H1 (cell line): ENCODE results near the gene FRMD4A. TPM values are rescaled to one million over a fixed set of nuclear protein-coding genes. Genes with fewer than 3 reads are reported as not detected.
"Not testable (repeated sequence)": the region's sequence is repeated elsewhere in the genome, so short reads cannot be mapped to it uniquely, and the experiment has no call there.

ENCODE experiments used
- CTCF ChIA-PET: fragments of 300-600 bp; sonication (Branson Sonifier 250); formaldehyde crosslinking; loops from one replicate; lab custom pipeline; 2021; ENCODE audit not compliant: partially characterized antibody; lab: Charles Lee
- POLR2A ChIA-PET: fragments of 300-600 bp; sonication (Branson Sonifier 250); formaldehyde crosslinking; loops from one replicate; lab custom pipeline; 2021; ENCODE audit warnings: inconsistent platforms; ENCODE audit not compliant: partially characterized antibody; lab: Charles Lee
- DNase-seq, 2 experiments: peaks; one replicate each; pipeline versions ENCODE4 v3.0.0 to v3.0.0-alpha.2; 2010 to 2022; ENCODE audit warnings: low spot score in 2 of 2, low read depth in 1 of 2, mixed read lengths in 1 of 2
- FAIRE-seq: peaks from 2 replicates; lab custom pipeline; 2011; peaks lifted over from hg19 to GRCh38; lab: Jason Lieb, UNC
- H2AFZ ChIP-seq: 2 replicates; pipeline ENCODE4 v1.8.1; 2012; ENCODE audit warnings: low read length, inconsistent platforms
- H2AK5ac ChIP-seq: 2 replicates; pipeline ENCODE4 v1.6.1; 2013; ENCODE audit warnings: low read depth, low read length
- H2BK120ac ChIP-seq: replicated peaks from 2 replicates; pipeline ENCODE3; 2013; ENCODE audit warnings: low read depth, low read length, inconsistent platforms
- H2BK12ac ChIP-seq: 2 replicates; pipeline ENCODE4 v1.6.1; 2013; ENCODE audit warnings: low read depth, low read length
- H2BK15ac ChIP-seq: 2 replicates; pipeline ENCODE4 v1.6.1; 2013; ENCODE audit warnings: low read length
- H2BK20ac ChIP-seq: 2 replicates; pipeline ENCODE4 v1.6.1; 2013; ENCODE audit warnings: low read length
- H2BK5ac ChIP-seq: 2 replicates; pipeline ENCODE4 v1.6.1; 2013; ENCODE audit warnings: low read depth, low read length
- H3K14ac ChIP-seq: 2 replicates; pipeline ENCODE4 v1.6.1; 2013; ENCODE audit warnings: inconsistent platforms; ENCODE audit not compliant: insufficient read length
- H3K18ac ChIP-seq: 2 replicates; pipeline ENCODE4 v1.6.1; 2013; ENCODE audit warnings: low read length; ENCODE audit errors: extremely low read depth
- H3K23ac ChIP-seq: 2 replicates; pipeline ENCODE4 v1.6.1; 2013; ENCODE audit warnings: inconsistent platforms; ENCODE audit not compliant: insufficient read length
- H3K23me2 ChIP-seq: 2 replicates; pipeline ENCODE4 v1.6.1; 2013; ENCODE audit warnings: low read depth, low read length
- H3K27ac ChIP-seq: 2 replicates; pipeline ENCODE4 v1.6.1; 2011; ENCODE audit warnings: low read depth, low read length, inconsistent platforms
- H3K27me3 ChIP-seq, 4 experiments: replicated peaks in 1 of 4; 1 replicate in 1 of 4; 2 replicates in 3 of 4; pipeline versions ENCODE4 v1.6.1 to v1.8.1; 2011 to 2013; ENCODE audit warnings: low read length in 3 of 4, mild to moderate bottlenecking in 3 of 4, inconsistent platforms in 2 of 4, mixed read lengths in 2 of 4, moderate library complexity in 1 of 4; ENCODE audit not compliant: control insufficient read depth in 3 of 4, insufficient read depth in 3 of 4; ENCODE audit errors: extremely low read depth in 1 of 4
- H3K36me3 ChIP-seq, 4 experiments: 2 replicates each; pipeline versions ENCODE4 v1.6.1 to v1.8.1; 2011 to 2013; ENCODE audit warnings: mild to moderate bottlenecking in 4 of 4, low read length in 3 of 4, moderate library complexity in 2 of 4, control low read depth in 1 of 4, inconsistent platforms in 1 of 4; ENCODE audit not compliant: insufficient read depth in 4 of 4, control insufficient read depth in 2 of 4
- H3K4ac ChIP-seq: replicated peaks from 2 replicates; pipeline ENCODE3; 2013; ENCODE audit warnings: low read length, low read depth, mixed read lengths, inconsistent platforms; ENCODE audit not compliant: insufficient read length
- H3K4me1 ChIP-seq, 4 experiments: replicated peaks in 1 of 4; 1 replicate in 1 of 4; 2 replicates in 3 of 4; pipeline versions ENCODE4 v1.6.1 to v1.8.1; 2011 to 2013; ENCODE audit warnings: low read length in 3 of 4, inconsistent platforms in 2 of 4, mixed read lengths in 1 of 4; ENCODE audit not compliant: insufficient read depth in 4 of 4, control insufficient read depth in 3 of 4
- H3K4me2 ChIP-seq, 2 experiments: 2 replicates each; pipeline versions ENCODE4 v1.6.1 to v1.8.1; 2011 to 2013; ENCODE audit warnings: low read depth in 2 of 2, low read length in 2 of 2, control low read depth in 1 of 2, inconsistent platforms in 1 of 2, mild to moderate bottlenecking in 1 of 2; ENCODE audit not compliant: insufficient read depth in 1 of 2
- H3K4me3 ChIP-seq, 4 experiments: fragments of 200-600, 300-600 bp in 1 of 4; sonication (generic), shearing (Covaris generic), sonication (Bioruptor Twin) in 1 of 4; 2 replicates each; pipeline versions ENCODE4 v1.5.1 to v1.8.1; 2011 to 2016; ENCODE audit warnings: low read length in 4 of 4, low read depth in 3 of 4, control low read depth in 2 of 4, inconsistent platforms in 2 of 4, mild to moderate bottlenecking in 2 of 4, mixed read lengths in 1 of 4, moderate library complexity in 1 of 4; ENCODE audit not compliant: insufficient read depth in 2 of 4; ENCODE audit errors: extremely low read depth in 1 of 4
- H3K56ac ChIP-seq: replicated peaks from 2 replicates; pipeline ENCODE3; 2013; ENCODE audit warnings: low read depth, mild to moderate bottlenecking, mixed read lengths, low read length, inconsistent platforms; ENCODE audit not compliant: insufficient read length
- H3K79me1 ChIP-seq: 2 replicates; pipeline ENCODE4 v1.6.1; 2013; ENCODE audit warnings: low read depth, low read length, control low read depth
- H3K79me2 ChIP-seq, 2 experiments: 2 replicates each; pipeline versions ENCODE4 v1.6.1 to v1.8.1; 2012 to 2013; ENCODE audit warnings: low read length in 2 of 2, mild to moderate bottlenecking in 2 of 2, inconsistent platforms in 1 of 2; ENCODE audit not compliant: insufficient read depth in 2 of 2, control insufficient read depth in 1 of 2
- H3K9ac ChIP-seq, 4 experiments: replicated peaks in 1 of 4; 1 replicate in 1 of 4; 2 replicates in 3 of 4; pipeline versions ENCODE4 v1.6.1 to v1.8.1; 2011 to 2013; ENCODE audit warnings: low read depth in 3 of 4, low read length in 3 of 4, control low read depth in 2 of 4, mild to moderate bottlenecking in 2 of 4, moderate library complexity in 2 of 4, inconsistent platforms in 1 of 4; ENCODE audit errors: extremely low read depth in 1 of 4
- H3K9me3 ChIP-seq, 2 experiments: 2 replicates each; pipeline versions ENCODE4 v1.6.1 to v1.8.1; 2012 to 2013; ENCODE audit warnings: mild to moderate bottlenecking in 2 of 2, moderate library complexity in 2 of 2, control low read depth in 1 of 2, inconsistent platforms in 1 of 2, low read depth in 1 of 2, low read length in 1 of 2, mixed read lengths in 1 of 2; ENCODE audit not compliant: insufficient read depth in 2 of 2
- H4K20me1 ChIP-seq, 2 experiments: replicated peaks in 1 of 2; 2 replicates each; pipeline versions ENCODE3 to v1.8.1; 2011 to 2013; ENCODE audit warnings: inconsistent platforms in 2 of 2, low read length in 2 of 2, mild to moderate bottlenecking in 1 of 2; ENCODE audit not compliant: insufficient read depth in 2 of 2, control insufficient read depth in 1 of 2
- H4K5ac ChIP-seq: 2 replicates; pipeline ENCODE4 v1.6.1; 2013; ENCODE audit warnings: low read length, low read depth, mixed read lengths, inconsistent platforms; ENCODE audit not compliant: insufficient read length
- H4K8ac ChIP-seq: 2 replicates; pipeline ENCODE4 v1.8.0; 2013; ENCODE audit warnings: mild to moderate bottlenecking, moderate library complexity, low read length, inconsistent platforms; ENCODE audit not compliant: insufficient read depth; ENCODE audit errors: extremely low read depth
- H4K91ac ChIP-seq: replicated peaks from 2 replicates; pipeline ENCODE3; 2013; ENCODE audit warnings: low read length, mixed read lengths, inconsistent platforms; ENCODE audit not compliant: insufficient read length
- BACH1 ChIP-seq: IDR thresholded peaks from 2 replicates; pipeline ENCODE4 v1.6.1; 2012; ENCODE audit warnings: low read length, improper control_type of control experiment
- CHD1 ChIP-seq: IDR thresholded peaks from 2 replicates; pipeline ENCODE4 v1.6.1; 2012; ENCODE audit warnings: low read depth, low read length, improper control_type of control experiment
- PHF8 ChIP-seq: fragments of 200-600 bp; sonication (generic); conservative IDR thresholded peaks from 2 replicates; pipeline ENCODE4 v1.7.1; 2012; ENCODE audit warnings: low read depth, mild to moderate bottlenecking, inconsistent platforms, low read length, moderate library complexity
- RBBP5 ChIP-seq: IDR thresholded peaks from 2 replicates; pipeline ENCODE4 v1.7.1; 2012; ENCODE audit warnings: low read depth, mild to moderate bottlenecking, inconsistent platforms, low read length, moderate library complexity, borderline replicate concordance
- SAP30 ChIP-seq: fragments of 300-600 bp; sonication (generic); IDR thresholded peaks from 2 replicates; pipeline ENCODE4 v1.7.1; 2012; ENCODE audit warnings: low read length, moderate library complexity, mild to moderate bottlenecking, inconsistent platforms; ENCODE audit not compliant: insufficient read depth, insufficient replicate concordance
- WGBS, 2 experiments: shearing (Covaris generic) in 1 of 2; methylation state at CpG; one replicate each; pipeline versions ENCODE4 v1.1.6 to v1.1.7; 2013 to 2015; ENCODE audit warnings: low lambda C conversion rate in 2 of 2, mixed read lengths in 2 of 2, inconsistent platforms in 1 of 2, low coverage in 1 of 2, missing lambda C conversion rate in 1 of 2; ENCODE audit not compliant: insufficient replicate concordance in 2 of 2, insufficient coverage in 1 of 2, insufficient read length in 1 of 2; ENCODE audit errors: extremely low coverage in 1 of 2, missing lambda C conversion rate in 1 of 2; 5-methylcytosine and 5-hydroxymethylcytosine counted together
- polyA plus RNA-seq, 7 experiments: library from polyadenylated mRNA; depleted of rRNA in 3 of 7; stranded (reverse) in 5 of 7; unstranded in 2 of 7; fragments of >200 nt in 5 of 7; fragments of 200-250 nt in 2 of 7; gene quantifications; 1 replicate in 5 of 7; 2 replicates in 1 of 7; 4 replicates in 1 of 7; pipeline versions ENCODE4 v1.2.1 to v1.2.3, GENCODE V29; 2011 to 2013; ENCODE audit warnings: missing spikeins in 2 of 7, mixed read lengths in 2 of 7
- total RNA-seq: library from RNA; stranded (reverse); fragmentation: NEBNext Ultra II Directional; extraction: Animal tissue kit (Norgen Biotek cat#: 25700); gene quantifications from 2 replicates; pipeline ENCODE4 v1.2.1, GENCODE V29; 2021

The FRMD4A gene
- total and polyA plus RNA-seq, 2 of the 8 experiments (the other 6 are each of a cell fraction or from before 2014, with no cell fraction given), result 38.6 to 39.6 TPM

DNA sequence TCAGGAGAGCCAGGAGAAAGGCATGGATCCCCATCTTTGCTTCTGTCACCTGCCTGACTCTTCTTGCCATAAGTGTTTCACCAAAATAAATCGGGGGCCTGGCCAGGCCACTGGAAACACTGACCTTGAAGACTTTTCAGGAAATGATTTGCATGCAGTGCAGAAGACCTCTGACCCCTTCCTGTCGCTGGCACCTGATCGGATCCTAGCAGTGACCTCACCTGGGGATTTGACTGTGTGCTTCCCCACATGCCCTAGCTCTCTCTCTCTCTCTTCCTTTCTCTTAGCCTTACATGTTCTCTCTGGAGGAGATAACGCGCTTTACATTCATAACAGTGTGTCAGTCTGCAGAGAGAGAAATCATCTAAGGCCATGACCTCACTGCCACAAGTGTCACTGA, 500.9 kb downstream of the FRMD4A start (continued):
- TF ChIP-seq SAP30, result no peak
- TF ChIP-seq BACH1, result no peak
- no peak for TF ChIP-seq CHD1
- TF ChIP-seq RBBP5, result no peak
- no peak for TF ChIP-seq PHF8

GRCh38 chr10:13828284-13828683, 502.4 kb downstream of the FRMD4A start:
- not testable (repeated sequence) for H3K18ac ChIP-seq, H3K4ac ChIP-seq, H3K9me3 ChIP-seq, H4K20me1 ChIP-seq, H3K27me3 ChIP-seq, H2BK5ac ChIP-seq, H2BK120ac ChIP-seq, H3K9ac ChIP-seq, H2AK5ac ChIP-seq, H3K4me3 ChIP-seq, H2BK15ac ChIP-seq, H3K36me3 ChIP-seq, DNase-seq, H3K4me2 ChIP-seq, H3K23me2 ChIP-seq, FAIRE-seq, H3K79me2 ChIP-seq, H2BK20ac ChIP-seq, H3K27ac ChIP-seq, H4K8ac ChIP-seq, H3K23ac ChIP-seq, H3K56ac ChIP-seq, H3K14ac ChIP-seq, H4K91ac ChIP-seq, H4K5ac ChIP-seq, H3K79me1 ChIP-seq, H2BK12ac ChIP-seq, H2AFZ ChIP-seq
- POLR2A ChIA-PET, result interaction anchor here (1.3 to 1.4 kb wide), 2 partner anchors 18 to 357 kb away, joined by 4 read pairs; no protein-coding TSS in a partner anchor
- CTCF ChIA-PET, result interaction anchor here (1.4 to 1.8 kb wide), 3 partner anchors 24 to 41 kb away, joined by 4 to 5 read pairs (median 5); no protein-coding TSS in a partner anchor
- WGBS, 2 experiments, result 76% methylated on average over 5 of the region's 6 CpGs; no CpG with 5 or more reads in 1 of the 2 experiments
- peaks cover 7 to 19% (median 15%) of the 10 kb centered on the region in 4 experiments; a peak in 5 of 7 replicates for H3K4me1 ChIP-seq
